HUES64 (cell line): ENCODE measurements around the gene GNAI3.

ENCODE experiments used
- H3K27ac ChIP-seq: 2 replicates; pipeline ENCODE4 v1.7.0; 2013; ENCODE audit warnings: low read depth, low read length, inconsistent platforms
- H3K27me3 ChIP-seq: 2 replicates; pipeline ENCODE4 v1.6.1; 2013; ENCODE audit warnings: mild to moderate bottlenecking, low read length; ENCODE audit not compliant: insufficient read depth
- H3K36me3 ChIP-seq: 2 replicates; pipeline ENCODE4 v1.6.1; 2013; ENCODE audit warnings: mild to moderate bottlenecking, low read length; ENCODE audit not compliant: insufficient read depth
- H3K4me1 ChIP-seq: 2 replicates; pipeline ENCODE4 v1.6.1; 2013; ENCODE audit warnings: mild to moderate bottlenecking, low read length, moderate library complexity; ENCODE audit not compliant: insufficient read depth
- H3K4me3 ChIP-seq: 2 replicates; pipeline ENCODE4 v1.5.1; 2013; ENCODE audit warnings: mild to moderate bottlenecking, low read length, moderate library complexity
- H3K9ac ChIP-seq: 2 replicates; pipeline ENCODE4 v1.6.1; 2013; ENCODE audit warnings: mild to moderate bottlenecking, low read depth, low read length
- H3K9me3 ChIP-seq: 2 replicates; pipeline ENCODE4 v1.6.1; 2013; ENCODE audit warnings: low read depth, low read length; ENCODE audit not compliant: insufficient read depth
- WGBS: fragments of 150-250, 120-280 bp; methylation state at CpG from one replicate; pipeline ENCODE4 v1.1.7; 2013; ENCODE audit warnings: missing lambda C conversion rate; 5-methylcytosine and 5-hydroxymethylcytosine counted together

GNAI3 gene

GRCh38 chr1:109556563-109556962 lies 8.1 kb downstream of the GNAI3 start:
- H3K4me3 ChIP-seq, result no peak overlapping the region
- no peak overlapping the region for H3K9ac ChIP-seq
- no peaks in the 10 kb centered on the region for H3K36me3 ChIP-seq
- H3K27me3 ChIP-seq, result no peaks in the 10 kb centered on the region
- no peaks in the 10 kb centered on the region for H3K9me3 ChIP-seq
- peaks cover 24% of the 10 kb centered on the region for H3K4me1 ChIP-seq
- 98% methylated on average over 2 of the region's 2 CpGs for WGBS
- no peak overlapping the region for H3K27ac ChIP-seq

GRCh38 chr1:109557520-109557919 lies 9.1 kb downstream of the GNAI3 start:
- Histone ChIP-seq H3K27me3 (no peaks in the 10 kb centered on the region), H3K36me3 (no peaks in the 10 kb centered on the region), H3K4me1 (peaks cover 34% of the 10 kb centered on the region), H3K9ac (no peak overlapping the region), H3K4me3 (no peak overlapping the region), H3K9me3 (no peaks in the 10 kb centered on the region), H3K27ac (no peak overlapping the region)
- 96% methylated on average over 5 of the region's 5 CpGs for WGBS

GRCh38 chr1:109559995-109560394 lies 11.6 kb downstream of the GNAI3 start:
- H3K9ac ChIP-seq, result no peak overlapping the region
- no peak overlapping the region for H3K27ac ChIP-seq
- no peaks in the 10 kb centered on the region for H3K9me3 ChIP-seq
- peaks cover 59% of the 10 kb centered on the region for H3K4me1 ChIP-seq
- no peak overlapping the region for H3K4me3 ChIP-seq
- no peaks in the 10 kb centered on the region for H3K36me3 ChIP-seq
- H3K27me3 ChIP-seq, result no peaks in the 10 kb centered on the region

GRCh38 chr1:109564194-109564878 lies 15.9 kb downstream of the GNAI3 start:
- WGBS, result 48% methylated on average over 7 of the region's 7 CpGs
- peak overlapping the region; percentile 18 for H3K4me3 ChIP-seq
- H3K9me3 ChIP-seq, result no peaks in the 10 kb centered on the region
- peaks cover 64% of the 10 kb centered on the region for H3K4me1 ChIP-seq
- no peaks in the 10 kb centered on the region for H3K36me3 ChIP-seq
- H3K27me3 ChIP-seq, result no peaks in the 10 kb centered on the region
- peak overlapping the region; percentile 80 for H3K27ac ChIP-seq
- peak overlapping the region; percentile 39 for H3K9ac ChIP-seq

GRCh38 chr1:109565241-109565640 lies 16.8 kb downstream of the GNAI3 start:
- H3K36me3 ChIP-seq, result no peaks in the 10 kb centered on the region
- no peaks in the 10 kb centered on the region for H3K9me3 ChIP-seq
- no peak overlapping the region for H3K4me3 ChIP-seq
- 85% methylated on average over 2 of the region's 3 CpGs for WGBS
- peaks cover 65% of the 10 kb centered on the region for H3K4me1 ChIP-seq
- no peak overlapping the region for H3K9ac ChIP-seq
- no peaks in the 10 kb centered on the region for H3K27me3 ChIP-seq
- H3K27ac ChIP-seq, result no peak overlapping the region

GRCh38 chr1:109566982-109567381 lies 18.6 kb downstream of the GNAI3 start:
- Histone ChIP-seq H3K9me3 (no peaks in the 10 kb centered on the region), H3K27me3 (no peaks in the 10 kb centered on the region), H3K27ac (no peak overlapping the region), H3K4me3 (no peak overlapping the region), H3K36me3 (no peaks in the 10 kb centered on the region), H3K9ac (no peak overlapping the region), H3K4me1 (peaks cover 59% of the 10 kb centered on the region)
- WGBS, result 84% methylated on average over 1 of the region's 1 CpG

GRCh38 chr1:109567877-109568672 lies 19.7 kb downstream of the GNAI3 start:
- 94% methylated on average over 2 of the region's 4 CpGs for WGBS
- Histone ChIP-seq H3K36me3 (no peaks in the 10 kb centered on the region), H3K27ac (no peak overlapping the region), H3K9ac (no peak overlapping the region), H3K4me1 (peaks cover 49% of the 10 kb centered on the region), H3K9me3 (no peaks in the 10 kb centered on the region), H3K4me3 (no peak overlapping the region), H3K27me3 (no peaks in the 10 kb centered on the region)

- peaks cover 36% of the 10 kb centered on the region for H3K4me1 ChIP-seq
- WGBS, result 91% methylated on average over 1 of the region's 1 CpG
Measured at GRCh38 chr1:109569323-109569722, 20.9 kb downstream of the GNAI3 start.

GRCh38 chr1:109570414-109570813 lies 22.0 kb downstream of the GNAI3 start:
- no peaks in the 10 kb centered on the region for H3K9me3 ChIP-seq

More at GRCh38 chr1:109569323-109569722, 20.9 kb downstream of the GNAI3 start:
- H3K9ac ChIP-seq, result no peak overlapping the region
- no peak overlapping the region for H3K4me3 ChIP-seq
- no peaks in the 10 kb centered on the region for H3K9me3 ChIP-seq
- no peaks in the 10 kb centered on the region for H3K27me3 ChIP-seq
- H3K27ac ChIP-seq, result no peak overlapping the region
- peaks cover 11% of the 10 kb centered on the region for H3K36me3 ChIP-seq

GRCh38 chr1:109573785-109574184 lies 25.4 kb downstream of the GNAI3 start:
- H3K9ac ChIP-seq, result no peak overlapping the region
- H3K4me3 ChIP-seq, result no peak overlapping the region
- H3K27me3 ChIP-seq, result no peaks in the 10 kb centered on the region
- peaks cover 32% of the 10 kb centered on the region for H3K36me3 ChIP-seq
- H3K4me1 ChIP-seq, result peaks cover 19% of the 10 kb centered on the region
- 79% methylated on average over 2 of the region's 2 CpGs for WGBS
- H3K9me3 ChIP-seq, result no peaks in the 10 kb centered on the region
- H3K27ac ChIP-seq, result no peak overlapping the region

More at GRCh38 chr1:109570414-109570813, 22.0 kb downstream of the GNAI3 start:
- peaks cover 14% of the 10 kb centered on the region for H3K36me3 ChIP-seq
- H3K27me3 ChIP-seq, result no peaks in the 10 kb centered on the region
- H3K4me3 ChIP-seq, result no peak overlapping the region
- no peak overlapping the region for H3K9ac ChIP-seq
- H3K27ac ChIP-seq, result no peak overlapping the region
- WGBS, result 88% methylated on average over 3 of the region's 3 CpGs
- peaks cover 25% of the 10 kb centered on the region for H3K4me1 ChIP-seq

GRCh38 chr1:109578947-109579443 lies 30.6 kb downstream of the GNAI3 start:
- Histone ChIP-seq H3K27me3 (no peaks in the 10 kb centered on the region), H3K27ac (no peak overlapping the region), H3K36me3 (peaks cover 70% of the 10 kb centered on the region), H3K4me3 (no peak overlapping the region), H3K4me1 (no peaks in the 10 kb centered on the region), H3K9ac (no peak overlapping the region), H3K9me3 (no peaks in the 10 kb centered on the region)
- 94% methylated on average over 3 of the region's 3 CpGs for WGBS
